ENCODE data around the gene UMODL1.

DNA sequence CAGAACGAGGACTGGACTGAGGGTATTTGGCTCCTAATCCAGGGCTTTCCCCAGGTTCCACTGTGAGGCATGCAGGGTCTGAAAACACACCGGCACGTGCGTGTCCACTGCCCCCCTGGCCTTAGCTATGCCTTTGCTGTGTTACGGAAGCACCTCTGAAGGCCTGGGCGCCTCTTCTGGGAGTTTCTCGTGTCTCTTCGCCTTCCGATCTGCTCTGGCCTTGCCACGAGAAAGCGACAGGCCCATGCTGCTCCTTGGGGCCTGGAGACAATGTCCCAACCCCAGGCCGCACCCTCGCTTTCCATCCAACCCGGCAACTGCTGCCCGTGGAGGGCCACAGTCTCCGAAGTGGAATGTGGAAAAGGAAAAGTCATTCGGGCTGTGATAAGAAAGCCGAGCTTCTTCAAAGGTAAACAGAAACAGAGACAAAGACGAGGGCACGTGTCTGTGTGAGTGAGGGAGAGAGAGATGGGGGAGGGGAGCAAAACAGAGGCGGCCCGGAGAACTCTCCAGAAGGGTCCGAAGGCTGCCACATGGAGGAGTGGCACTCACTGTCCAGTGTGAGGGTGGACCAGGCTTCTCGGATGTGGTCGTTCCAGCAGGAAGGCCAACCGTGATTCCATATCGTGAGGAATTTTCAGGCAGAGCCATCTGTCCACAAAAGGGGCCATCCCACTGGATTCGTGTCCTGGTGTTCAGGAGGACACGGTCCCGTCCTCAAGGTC is 3.4 kb upstream of the UMODL1 start:
- TF ChIP-seq, protein P1, sequence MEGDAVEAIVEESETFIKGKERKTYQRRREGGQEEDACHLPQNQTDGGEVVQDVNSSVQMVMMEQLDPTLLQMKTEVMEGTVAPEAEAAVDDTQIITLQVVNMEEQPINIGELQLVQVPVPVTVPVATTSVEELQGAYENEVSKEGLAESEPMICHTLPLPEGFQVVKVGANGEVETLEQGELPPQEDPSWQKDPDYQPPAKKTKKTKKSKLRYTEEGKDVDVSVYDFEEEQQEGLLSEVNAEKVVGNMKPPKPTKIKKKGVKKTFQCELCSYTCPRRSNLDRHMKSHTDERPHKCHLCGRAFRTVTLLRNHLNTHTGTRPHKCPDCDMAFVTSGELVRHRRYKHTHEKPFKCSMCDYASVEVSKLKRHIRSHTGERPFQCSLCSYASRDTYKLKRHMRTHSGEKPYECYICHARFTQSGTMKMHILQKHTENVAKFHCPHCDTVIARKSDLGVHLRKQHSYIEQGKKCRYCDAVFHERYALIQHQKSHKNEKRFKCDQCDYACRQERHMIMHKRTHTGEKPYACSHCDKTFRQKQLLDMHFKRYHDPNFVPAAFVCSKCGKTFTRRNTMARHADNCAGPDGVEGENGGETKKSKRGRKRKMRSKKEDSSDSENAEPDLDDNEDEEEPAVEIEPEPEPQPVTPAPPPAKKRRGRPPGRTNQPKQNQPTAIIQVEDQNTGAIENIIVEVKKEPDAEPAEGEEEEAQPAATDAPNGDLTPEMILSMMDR (IDR thresholded peaks at IDR 0.05) = no peak
- TF ChIP-seq POLR2A (IDR thresholded peaks at IDR 0.05) = no peak

All from testis (tissue), 2 donors.